Adrenal gland (tissue), 5 donors: ENCODE data around the gene DMXL2.
"Not testable (repeated sequence)": the region's sequence is repeated elsewhere in the genome, so short reads cannot be mapped to it uniquely, and the experiment has no call there.

Source experiments
- POLR2A ChIP-seq, 2 donors: fragments of 450-650 bp; IDR thresholded peaks; one replicate each; pipeline ENCODE4 v1.6.1; 2017; ENCODE audit warnings: antibody characterized with exemption in 2 of 2, mild to moderate bottlenecking in 2 of 2, moderate library complexity in 1 of 2
- TF ChIP-seq, protein P1 (sequence below), 6 experiments: fragments of 450-650 bp in 4 of 6; fragments of 200-600 bp in 2 of 6; sonication (generic) in 1 of 6; IDR thresholded peaks; 1 replicate in 5 of 6; 2 replicates in 1 of 6; pipeline versions ENCODE4 v1.5.1 to v1.8.0; 2016 to 2021; ENCODE audit warnings: antibody characterized with exemption in 6 of 6, mild to moderate bottlenecking in 2 of 6, moderate library complexity in 1 of 6
- donor health status: DM: no; HTN: no; CAD: no.

DNA sequence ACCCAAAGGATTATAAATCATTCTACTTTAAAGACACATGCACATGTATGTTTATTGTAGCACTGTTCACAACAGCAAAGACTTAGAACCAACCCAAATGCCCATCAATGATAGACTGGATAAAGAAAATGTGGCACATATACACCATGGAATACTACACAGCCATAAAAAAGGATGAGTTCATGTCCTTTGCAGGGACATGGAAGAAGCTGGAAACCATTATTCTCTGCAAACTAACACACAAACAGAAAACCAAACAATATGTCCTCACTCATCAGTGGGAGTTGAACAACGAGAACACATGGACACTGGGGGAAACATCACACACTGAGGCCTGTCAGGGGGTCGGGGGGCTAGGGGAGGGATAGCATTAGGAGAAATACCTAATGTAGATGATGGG, 49.2 kb downstream of the DMXL2 start:
- TF ChIP-seq, protein P1, sequence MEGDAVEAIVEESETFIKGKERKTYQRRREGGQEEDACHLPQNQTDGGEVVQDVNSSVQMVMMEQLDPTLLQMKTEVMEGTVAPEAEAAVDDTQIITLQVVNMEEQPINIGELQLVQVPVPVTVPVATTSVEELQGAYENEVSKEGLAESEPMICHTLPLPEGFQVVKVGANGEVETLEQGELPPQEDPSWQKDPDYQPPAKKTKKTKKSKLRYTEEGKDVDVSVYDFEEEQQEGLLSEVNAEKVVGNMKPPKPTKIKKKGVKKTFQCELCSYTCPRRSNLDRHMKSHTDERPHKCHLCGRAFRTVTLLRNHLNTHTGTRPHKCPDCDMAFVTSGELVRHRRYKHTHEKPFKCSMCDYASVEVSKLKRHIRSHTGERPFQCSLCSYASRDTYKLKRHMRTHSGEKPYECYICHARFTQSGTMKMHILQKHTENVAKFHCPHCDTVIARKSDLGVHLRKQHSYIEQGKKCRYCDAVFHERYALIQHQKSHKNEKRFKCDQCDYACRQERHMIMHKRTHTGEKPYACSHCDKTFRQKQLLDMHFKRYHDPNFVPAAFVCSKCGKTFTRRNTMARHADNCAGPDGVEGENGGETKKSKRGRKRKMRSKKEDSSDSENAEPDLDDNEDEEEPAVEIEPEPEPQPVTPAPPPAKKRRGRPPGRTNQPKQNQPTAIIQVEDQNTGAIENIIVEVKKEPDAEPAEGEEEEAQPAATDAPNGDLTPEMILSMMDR (IDR thresholded peaks at IDR 0.05) = not testable (repeated sequence)
- not testable (repeated sequence) for TF ChIP-seq POLR2A (IDR thresholded peaks at IDR 0.05)
